GM19463 (cell line): ENCODE measurements around the gene HOXC10.

Source experiments
- ATAC-seq: cut with Tn5 transposase; IDR thresholded peaks from one replicate; pipeline ENCODE4 v1.9.1; 2021; ENCODE audit warnings: mild to moderate bottlenecking, moderate library complexity; ENCODE audit not compliant: unreplicated experiment

Gene HOXC10

GRCh38 chr12:53950437-53950773 is 34.5 kb upstream of the HOXC10 start:
- no peak for ATAC-seq

- ATAC-seq: no peak
Observed at GRCh38 chr12:53950789-53951576, 34.0 kb upstream of the HOXC10 start.

- no peak for ATAC-seq
Observed at GRCh38 chr12:53951577-53952334, 33.2 kb upstream of the HOXC10 start.

- ATAC-seq: no peak
Observed at GRCh38 chr12:53952335-53952694, 32.6 kb upstream of the HOXC10 start.

GRCh38 chr12:53952871-53953734 is 31.8 kb upstream of the HOXC10 start:
- ATAC-seq: no peak

- no peak for ATAC-seq
Observed at GRCh38 chr12:53953831-53954693, 30.9 kb upstream of the HOXC10 start.

- no peak for ATAC-seq
Observed at GRCh38 chr12:53954694-53955035, 30.3 kb upstream of the HOXC10 start, which contains the start of gene HOXC12. Gene HOXC12, plus strand, starts transcription at chr12:53954903. Its CDS starts 27 bp downstream, at chr12:53954930.

GRCh38 chr12:53955036-53955775 is 29.7 kb upstream of the HOXC10 start:
- ATAC-seq: no peak

- ATAC-seq: no peak
Observed at GRCh38 chr12:53955776-53956250, 29.1 kb upstream of the HOXC10 start.

- no peak for ATAC-seq
Observed at GRCh38 chr12:53956251-53956887, 28.6 kb upstream of the HOXC10 start.

GRCh38 chr12:53956914-53957536 is 27.9 kb upstream of the HOXC10 start:
- no peak for ATAC-seq

- no peak for ATAC-seq
Observed at GRCh38 chr12:53958128-53958527, 26.8 kb upstream of the HOXC10 start.

- ATAC-seq: no peak
Observed at GRCh38 chr12:53959314-53959713, 25.6 kb upstream of the HOXC10 start.

GRCh38 chr12:53960187-53961024 is 24.5 kb upstream of the HOXC10 start:
- no peak for ATAC-seq

GRCh38 chr12:53961025-53961761 is 23.8 kb upstream of the HOXC10 start:
- ATAC-seq: no peak

GRCh38 chr12:53963005-53963404 is 21.9 kb upstream of the HOXC10 start:
- no peak for ATAC-seq
